ENCODE measurements around the gene ZP1.

The ZP1 gene

GRCh38 chr11:60878245-60879101 is 11.1 kb downstream of the ZP1 start:
- ChIA-PET CTCF (interaction anchor here (1.0 to 3.9 kb wide), 6 partner anchors 9 to 48 kb away, joined by 4 to 14 read pairs (median 10); no protein-coding TSS in a partner anchor), POLR2A (no interaction called here)
- no peak for TF ChIP-seq CTCF (IDR thresholded peaks at IDR 0.05; ENCODE audit: insufficient read depth, low read length, missing control alignments)
- DNase-seq (ENCODE audit: low read depth, low spot score), result no peak
- no peak overlapping the region for H3K4me3 ChIP-seq (ENCODE audit: low read depth, low read length)

- no peak for TF ChIP-seq CTCF (IDR thresholded peaks at IDR 0.05; ENCODE audit: insufficient read depth, low read length, missing control alignments)
- POLR2A ChIA-PET, result no interaction called here
- no peak overlapping the region for H3K4me3 ChIP-seq (ENCODE audit: low read depth, low read length)
- DNase-seq (ENCODE audit: low read depth, low spot score), result no peak
- CTCF ChIA-PET, result interaction anchor here (1.6 to 3.0 kb wide), 3 partner anchors 9 to 47 kb away, joined by 5 to 14 read pairs (median 14); no protein-coding TSS in a partner anchor
Observed at GRCh38 chr11:60879104-60879503, 11.8 kb downstream of the ZP1 start.

- TF ChIP-seq CTCF (IDR thresholded peaks at IDR 0.05; ENCODE audit: insufficient read depth, low read length, missing control alignments), result no peak
- ChIA-PET POLR2A (no interaction called here), CTCF (interaction anchor here (1.4 to 3.6 kb wide), 3 partner anchors 19 to 105 kb away, joined by 7 to 19 read pairs (median 10); no protein-coding TSS in a partner anchor)
- DNase-seq (ENCODE audit: low read depth, low spot score), result no peak
- H3K4me3 ChIP-seq (ENCODE audit: low read depth, low read length), result no peak overlapping the region
Observed at GRCh38 chr11:60879971-60880588, 12.7 kb downstream of the ZP1 start.

GRCh38 chr11:60880643-60881282 is 13.4 kb downstream of the ZP1 start:
- no peak overlapping the region for H3K4me3 ChIP-seq (ENCODE audit: low read depth, low read length)
- DNase-seq (ENCODE audit: low read depth, low spot score), result no peak
- POLR2A ChIA-PET, result no interaction called here
- CTCF ChIA-PET, result interaction anchor here (1.4 to 3.6 kb wide), 4 partner anchors 8 to 106 kb away, joined by 3 to 19 read pairs (median 8); no protein-coding TSS in a partner anchor
- no peak for TF ChIP-seq CTCF (IDR thresholded peaks at IDR 0.05; ENCODE audit: insufficient read depth, low read length, missing control alignments)

DNA sequence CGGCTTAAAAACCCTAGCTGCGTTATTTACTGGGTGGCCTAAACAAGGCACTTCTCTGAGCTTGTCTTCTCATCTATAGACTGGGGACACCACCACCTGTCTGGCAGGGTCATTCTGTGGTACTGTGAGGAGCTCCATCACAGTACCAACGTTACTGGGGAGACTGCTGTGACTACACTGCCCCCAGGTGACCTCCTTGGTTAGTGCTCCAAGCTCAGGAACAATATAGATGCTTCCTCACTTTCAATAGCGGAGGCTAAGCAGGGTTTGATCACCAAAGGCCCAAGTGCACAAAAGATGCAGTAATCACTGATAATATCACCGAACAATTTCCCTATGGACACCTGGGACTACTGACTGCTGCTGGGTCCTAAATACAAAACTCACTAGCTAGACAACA is 20.2 kb downstream of the ZP1 start:
- CTCF ChIA-PET, result interaction anchor here (0.5 to 26.0 kb wide), 22 partner anchors 10 to 1065 kb away, joined by 3 to 1087 read pairs (median 4); partner anchors contain the start of genes CCDC86 and ZP1
- DNase-seq (ENCODE audit: low read depth, low spot score), result no peak
- TF ChIP-seq CTCF (IDR thresholded peaks at IDR 0.05; ENCODE audit: insufficient read depth, low read length, missing control alignments), result peak; percentile 72
- no peak overlapping the region for H3K4me3 ChIP-seq (ENCODE audit: low read depth, low read length)
- POLR2A ChIA-PET, result interaction anchor here (0.5 to 1.8 kb wide), 4 partner anchors 12 to 56 kb away, joined by 3 to 12 read pairs (median 4); no protein-coding TSS in a partner anchor

All from AG04449 (cell line).